Gastroesophageal sphincter (tissue), 3 donors: Measurements from ENCODE around the gene SDK2.

ENCODE experiments used
- EP300 ChIP-seq: sonication (generic); formaldehyde crosslinking; IDR thresholded peaks from one replicate; pipeline ENCODE4 v1.6.1; 2017; ENCODE audit warnings: antibody characterized with exemption, mild to moderate bottlenecking
- POLR2A ChIP-seq, 2 donors: fragments of 450-650 bp; IDR thresholded peaks; one replicate each; pipeline ENCODE4 v1.6.1; 2017; ENCODE audit warnings: antibody characterized with exemption in 2 of 2, mild to moderate bottlenecking in 2 of 2, moderate library complexity in 1 of 2
- TF ChIP-seq, protein P1 (sequence below), 4 experiments: fragments of 200-600 bp in 2 of 4; fragments of 450-650 bp in 2 of 4; sonication (generic) in 1 of 4; IDR thresholded peaks; one replicate each; pipeline ENCODE4 v1.5.1; 2017 to 2019; ENCODE audit warnings: antibody characterized with exemption in 4 of 4, mild to moderate bottlenecking in 2 of 4, moderate library complexity in 2 of 4

GRCh38 chr17:73465953-73466230, 178.4 kb downstream of the SDK2 start:
- TF ChIP-seq EP300 (no peak), POLR2A (IDR thresholded peaks at IDR 0.05) (no peak)
- TF ChIP-seq, protein P1, sequence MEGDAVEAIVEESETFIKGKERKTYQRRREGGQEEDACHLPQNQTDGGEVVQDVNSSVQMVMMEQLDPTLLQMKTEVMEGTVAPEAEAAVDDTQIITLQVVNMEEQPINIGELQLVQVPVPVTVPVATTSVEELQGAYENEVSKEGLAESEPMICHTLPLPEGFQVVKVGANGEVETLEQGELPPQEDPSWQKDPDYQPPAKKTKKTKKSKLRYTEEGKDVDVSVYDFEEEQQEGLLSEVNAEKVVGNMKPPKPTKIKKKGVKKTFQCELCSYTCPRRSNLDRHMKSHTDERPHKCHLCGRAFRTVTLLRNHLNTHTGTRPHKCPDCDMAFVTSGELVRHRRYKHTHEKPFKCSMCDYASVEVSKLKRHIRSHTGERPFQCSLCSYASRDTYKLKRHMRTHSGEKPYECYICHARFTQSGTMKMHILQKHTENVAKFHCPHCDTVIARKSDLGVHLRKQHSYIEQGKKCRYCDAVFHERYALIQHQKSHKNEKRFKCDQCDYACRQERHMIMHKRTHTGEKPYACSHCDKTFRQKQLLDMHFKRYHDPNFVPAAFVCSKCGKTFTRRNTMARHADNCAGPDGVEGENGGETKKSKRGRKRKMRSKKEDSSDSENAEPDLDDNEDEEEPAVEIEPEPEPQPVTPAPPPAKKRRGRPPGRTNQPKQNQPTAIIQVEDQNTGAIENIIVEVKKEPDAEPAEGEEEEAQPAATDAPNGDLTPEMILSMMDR (IDR thresholded peaks at IDR 0.05) = no peak
